ENCODE data around the gene APC2. TPM values are rescaled to one million over a fixed set of nuclear protein-coding genes. Genes with fewer than 3 reads are reported as not detected.
"Not testable (repeated sequence)": the region's sequence is repeated elsewhere in the genome, so short reads cannot be mapped to it uniquely, and the experiment has no call there.

Gene APC2
- total RNA-seq, 2 donors from 2014 or later = 0.18 to 0.56 TPM

GRCh38 chr19:1411255-1412191 is 38.4 kb upstream of the APC2 start:
- intact Hi-C loops (cut with DNase I, micrococcal nuclease) = no loop called here
- ATAC-seq (no peak), DNase-seq (no peak)

- ATAC-seq = no peak
- no peak for DNase-seq
- intact Hi-C loops (cut with DNase I, micrococcal nuclease) = no loop called here
Measured at GRCh38 chr19:1412323-1412923, 37.5 kb upstream of the APC2 start.

GRCh38 chr19:1412995-1413800 is 36.7 kb upstream of the APC2 start:
- DNase-seq (no peak), ATAC-seq (no peak)
- intact Hi-C loops (cut with DNase I, micrococcal nuclease) = no loop called here

- DNase-seq (no peak), ATAC-seq (no peak)
- intact Hi-C loops (cut with DNase I, micrococcal nuclease) = no loop called here
Measured at GRCh38 chr19:1416014-1416841, 33.7 kb upstream of the APC2 start.

- ATAC-seq = no peak
- intact Hi-C loops (cut with DNase I, micrococcal nuclease) = no loop called here
- DNase-seq = no peak
Measured at GRCh38 chr19:1417145-1417544, 32.8 kb upstream of the APC2 start.

- no peak for DNase-seq
- no peak for ATAC-seq
- intact Hi-C loops (cut with DNase I, micrococcal nuclease) = no loop called here
Measured at GRCh38 chr19:1417681-1418495, 32.0 kb upstream of the APC2 start.

GRCh38 chr19:1418496-1418775 is 31.5 kb upstream of the APC2 start:
- intact Hi-C loops (cut with DNase I, micrococcal nuclease) = no loop called here
- DNase-seq = no peak
- no peak for ATAC-seq

GRCh38 chr19:1418951-1419738 is 30.8 kb upstream of the APC2 start:
- DNase-seq = no peak
- ATAC-seq = no peak
- intact Hi-C loops (cut with DNase I, micrococcal nuclease) = no loop called here

GRCh38 chr19:1420085-1420484 is 29.8 kb upstream of the APC2 start:
- ATAC-seq; DNase-seq; intact Hi-C loops (cut with DNase I, micrococcal nuclease): not testable (repeated sequence)

- DNase-seq (no peak), ATAC-seq (no peak)
- intact Hi-C loops (cut with DNase I, micrococcal nuclease) = no loop called here
Measured at GRCh38 chr19:1420590-1420989, 29.3 kb upstream of the APC2 start.

GRCh38 chr19:1421218-1421957 is 28.5 kb upstream of the APC2 start:
- no peak for ATAC-seq

GRCh38 chr19:1421958-1422305 is 28.0 kb upstream of the APC2 start:
- ATAC-seq (no peak), DNase-seq (no peak)
- intact Hi-C loops (cut with DNase I, micrococcal nuclease) = no loop called here

More at GRCh38 chr19:1421218-1421957, 28.5 kb upstream of the APC2 start:
- no peak for DNase-seq
- intact Hi-C loops (cut with DNase I, micrococcal nuclease) = no loop called here

GRCh38 chr19:1422360-1422759 is 27.6 kb upstream of the APC2 start:
- DNase-seq (no peak), ATAC-seq (no peak)
- intact Hi-C loops (cut with DNase I, micrococcal nuclease) = no loop called here

GRCh38 chr19:1422943-1423342 is 27.0 kb upstream of the APC2 start:
- ATAC-seq (no peak), DNase-seq (no peak)
- intact Hi-C loops (cut with DNase I, micrococcal nuclease) = no loop called here

- ATAC-seq (peak; percentile 3), DNase-seq (no peak)
- intact Hi-C loops (cut with DNase I, micrococcal nuclease) = no loop called here
Measured at GRCh38 chr19:1423436-1424191, 26.3 kb upstream of the APC2 start.
